HG03025 (cell line): ENCODE results near the gene MYH13.
"Not testable (repeated sequence)": the region's sequence is repeated elsewhere in the genome, so short reads cannot be mapped to it uniquely, and the experiment has no call there.

ENCODE experiments used
- ATAC-seq: cut with Tn5 transposase; IDR thresholded peaks from one replicate; pipeline ENCODE4 v1.9.1; 2021; ENCODE audit warnings: mild to moderate bottlenecking, moderate library complexity; ENCODE audit not compliant: unreplicated experiment, low FRiP score

MYH13 gene

DNA sequence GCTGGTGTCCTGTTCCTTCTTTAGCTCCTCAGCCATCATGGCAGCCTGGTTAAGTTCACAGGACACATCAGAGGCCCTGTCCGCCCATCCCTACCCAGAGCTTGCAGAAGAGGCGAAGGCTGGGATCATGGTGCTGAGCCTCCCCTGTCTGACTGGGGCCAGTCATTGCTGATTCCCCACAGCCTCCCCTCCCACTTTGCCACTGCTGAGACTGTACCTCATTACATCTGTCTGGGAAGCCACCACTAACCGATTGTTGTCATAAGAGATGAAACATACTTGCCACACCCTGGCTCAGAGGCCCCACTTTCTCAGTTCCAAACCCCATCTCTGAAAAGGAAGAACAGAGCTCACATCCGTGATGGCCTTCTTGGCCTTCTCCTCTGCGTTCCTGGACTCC is 66.2 kb downstream of the MYH13 start:
- no peak for ATAC-seq

DNA sequence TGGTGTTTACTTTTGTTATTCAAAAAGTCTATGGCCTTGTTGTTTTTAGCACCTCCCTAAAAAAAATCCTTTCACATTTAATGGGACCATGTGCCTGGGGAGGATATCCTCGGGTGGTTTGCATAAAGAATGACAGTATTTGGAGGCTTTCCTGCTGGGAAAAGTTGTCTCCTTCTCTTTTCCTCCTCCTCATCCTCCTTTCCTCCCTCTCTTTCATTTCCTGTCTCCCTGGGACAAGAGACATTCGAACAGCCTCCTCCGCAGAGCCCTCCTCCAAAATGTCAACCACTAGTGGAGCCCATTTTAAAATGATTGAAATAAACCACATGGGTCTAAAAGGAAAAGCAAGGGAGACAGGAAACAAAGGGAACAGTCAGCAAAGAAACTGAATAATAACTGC is 67.4 kb downstream of the MYH13 start:
- ATAC-seq = no peak

DNA sequence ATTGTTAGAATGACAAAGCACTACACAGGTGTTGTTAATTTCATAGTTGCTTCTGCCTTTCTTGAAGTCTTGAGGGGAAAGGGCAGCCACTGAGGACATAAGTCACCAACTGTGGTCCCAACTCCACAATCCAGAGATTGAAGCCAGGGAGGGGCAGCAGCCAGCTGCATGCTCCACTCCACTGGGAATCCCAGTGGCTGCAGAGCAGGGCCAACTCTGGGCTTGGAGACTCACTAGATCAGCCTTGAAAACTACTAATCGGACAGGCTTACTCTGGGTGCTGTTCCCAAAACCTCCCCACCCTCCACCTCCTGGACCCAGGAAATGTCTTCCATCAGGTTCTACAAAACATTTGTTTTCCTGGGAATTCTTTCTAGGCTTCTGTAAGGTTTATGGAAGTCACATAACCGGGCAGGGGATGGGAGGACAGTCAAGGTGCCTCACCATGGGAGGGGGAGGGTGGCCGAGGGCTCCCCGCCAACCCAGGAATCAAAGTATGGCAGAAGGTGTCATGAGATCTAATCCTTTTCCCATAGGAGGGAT is 68.0 kb downstream of the MYH13 start:
- no peak for ATAC-seq

DNA sequence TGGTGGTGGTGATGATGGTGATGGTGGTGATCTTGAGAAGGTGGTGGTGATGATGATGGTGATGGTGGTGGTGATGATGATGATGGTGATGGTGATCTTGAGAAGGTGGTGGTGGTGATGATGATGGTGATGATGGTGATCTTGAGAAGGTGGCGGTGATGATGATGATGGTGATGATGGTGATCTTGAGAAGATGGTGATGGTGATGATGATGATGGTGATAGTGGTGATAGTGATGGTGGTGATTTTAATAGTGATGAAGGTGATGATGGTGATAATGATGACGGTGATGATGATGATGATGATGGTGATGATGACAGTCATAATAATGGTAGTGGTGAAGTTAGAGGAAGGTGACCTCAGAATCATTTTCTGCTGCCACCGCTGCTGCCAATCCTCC is 75.1 kb downstream of the MYH13 start:
- no peak for ATAC-seq

DNA sequence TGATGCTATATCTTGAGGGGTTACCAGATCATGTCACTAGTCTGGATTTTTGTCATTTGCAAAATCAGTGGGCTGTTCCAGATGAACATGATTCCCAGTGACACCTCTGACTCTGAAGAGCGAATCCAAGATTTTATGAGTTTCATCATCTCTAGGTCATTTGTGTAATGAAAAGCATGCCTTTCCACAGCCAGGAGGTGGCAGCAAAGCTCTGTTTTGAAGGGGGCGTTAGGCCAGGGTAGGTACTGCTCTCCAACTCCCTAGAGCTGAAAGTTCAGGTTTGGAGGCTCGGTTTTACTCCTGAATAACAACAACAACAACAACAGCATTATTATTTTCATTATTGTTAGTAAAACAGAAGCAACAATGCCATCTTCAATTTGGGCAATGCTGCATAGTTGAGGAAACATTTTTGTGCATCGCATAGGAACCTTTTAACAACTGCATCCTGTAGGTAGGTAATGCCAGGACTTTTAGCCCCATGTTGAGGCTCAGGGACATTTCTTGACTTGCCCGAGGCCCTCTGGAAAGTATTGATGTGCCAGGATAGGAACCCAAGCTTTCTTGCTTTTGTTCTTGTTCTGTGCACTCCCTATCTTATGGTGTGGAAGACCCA is 77.0 kb downstream of the MYH13 start:
- no peak for ATAC-seq

DNA sequence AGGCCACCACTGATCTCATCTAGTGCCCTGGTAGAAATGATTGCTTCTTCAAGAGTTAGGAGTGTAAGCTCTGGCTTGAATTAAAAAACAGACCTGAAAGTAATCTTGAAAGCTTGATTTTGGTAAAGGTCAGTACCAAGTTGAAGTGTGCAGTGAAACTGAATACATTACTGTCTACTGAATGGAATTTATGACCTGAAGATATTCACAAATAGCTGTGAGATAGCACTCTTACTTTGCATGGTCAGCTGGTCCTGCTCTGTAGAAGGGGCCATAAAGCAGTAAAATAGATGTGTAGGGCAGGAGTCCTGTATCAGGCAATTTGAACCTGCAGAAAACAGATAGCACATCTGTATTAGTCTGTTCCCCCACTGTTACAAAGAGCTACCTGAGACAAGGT is 78.6 kb downstream of the MYH13 start:
- peak; percentile 50 for ATAC-seq

DNA sequence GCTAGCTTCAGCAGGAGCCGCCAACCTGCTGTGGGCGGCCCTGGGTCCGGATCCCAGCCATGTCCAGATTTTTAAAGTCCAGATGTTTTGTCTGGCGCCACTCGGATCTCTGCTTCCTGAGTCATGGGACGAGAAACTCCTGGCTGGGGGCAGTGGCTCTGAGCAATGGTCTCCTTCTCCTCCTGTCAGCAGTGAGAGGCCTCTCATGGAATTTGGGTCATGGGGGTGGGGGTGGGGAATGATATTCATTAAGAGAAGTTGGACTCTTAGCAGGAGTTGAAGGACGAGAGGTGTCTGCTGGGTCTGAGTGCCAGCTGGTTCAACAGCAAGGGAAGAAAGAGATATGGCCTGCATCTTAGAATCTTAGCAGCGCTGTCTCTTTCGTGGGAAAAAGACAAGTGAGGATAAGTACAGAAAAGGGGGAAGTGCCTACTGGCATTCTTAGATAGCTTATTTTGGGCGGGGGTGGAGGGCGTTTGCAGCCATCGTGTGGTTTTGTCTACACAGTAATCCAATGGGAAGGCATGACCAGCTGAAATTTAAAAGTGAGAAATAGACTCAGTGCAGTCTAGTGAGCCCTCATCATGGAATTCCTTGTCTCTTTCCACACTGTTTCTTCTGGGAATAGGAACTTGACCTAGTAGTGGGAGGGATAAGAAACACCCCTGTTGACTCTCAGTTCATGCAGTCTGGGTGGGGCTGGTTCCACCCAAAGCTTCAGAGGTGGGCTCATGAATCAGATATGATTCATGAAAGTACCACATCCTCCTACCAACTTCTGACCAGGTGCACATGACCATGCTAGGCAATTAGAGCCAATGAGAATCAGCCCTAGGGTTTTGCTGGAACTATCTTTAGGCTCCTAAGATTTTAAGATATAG is 80.5 kb downstream of the MYH13 start:
- ATAC-seq = peak; percentile 73

DNA sequence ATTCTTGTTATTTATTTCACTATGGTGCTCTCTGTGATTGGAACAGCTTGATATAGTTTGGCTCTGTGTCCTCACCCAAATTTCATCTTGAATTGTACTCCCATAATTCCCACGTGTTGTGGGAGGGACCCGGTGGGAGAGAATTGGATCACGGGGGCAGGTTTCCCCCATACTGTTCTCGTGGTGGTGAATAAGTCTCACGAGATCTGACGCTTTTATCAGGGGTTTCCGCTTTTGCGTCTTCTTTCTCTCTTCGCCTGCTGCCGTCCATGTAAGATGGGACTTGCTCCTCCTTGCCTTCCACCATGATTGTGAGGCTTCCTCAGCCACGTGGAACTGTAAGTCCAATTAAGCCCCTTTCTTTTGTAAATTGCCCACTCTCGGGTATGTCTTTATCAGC is 81.2 kb downstream of the MYH13 start:
- not testable (repeated sequence) for ATAC-seq

DNA sequence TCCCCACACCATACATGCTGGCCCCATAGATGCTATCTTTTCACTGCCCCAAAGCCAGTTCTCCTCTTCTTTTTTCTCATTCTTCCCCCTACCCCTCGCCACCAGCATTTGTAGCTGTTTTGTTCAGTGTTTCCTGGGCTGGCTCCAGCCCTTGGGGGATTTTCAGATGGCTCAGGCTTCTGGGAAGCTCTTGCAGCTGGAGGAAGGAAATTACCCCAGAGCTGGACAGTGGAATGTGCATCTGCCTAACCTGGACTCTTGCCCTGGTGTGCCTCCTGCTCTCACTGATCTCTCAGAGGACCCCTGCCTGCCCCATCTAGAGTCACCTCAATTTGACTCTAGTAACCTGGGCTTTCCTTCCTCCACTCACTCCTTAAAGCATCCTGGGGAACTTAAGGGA is 82.8 kb downstream of the MYH13 start:
- no peak for ATAC-seq

DNA sequence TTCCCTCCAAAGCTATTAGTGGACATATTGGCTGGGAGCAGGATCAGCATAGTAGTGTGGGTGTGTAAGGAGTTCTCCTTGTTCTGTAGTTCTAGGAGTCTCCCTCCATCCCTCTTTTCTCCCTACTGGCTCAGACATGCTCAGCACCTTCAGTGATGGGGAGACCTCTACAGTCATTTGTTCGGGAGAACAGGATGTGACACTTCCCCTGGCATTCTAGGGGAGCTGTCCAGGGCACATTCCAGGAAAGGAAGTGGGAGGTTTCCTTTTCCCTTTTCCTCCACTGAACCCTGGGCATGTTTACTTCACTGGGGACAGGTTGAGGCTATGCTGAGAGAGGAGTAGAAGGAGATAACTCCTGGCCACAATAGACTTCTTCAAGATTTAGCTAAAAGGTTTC is 86.5 kb downstream of the MYH13 start:
- ATAC-seq = no peak

DNA sequence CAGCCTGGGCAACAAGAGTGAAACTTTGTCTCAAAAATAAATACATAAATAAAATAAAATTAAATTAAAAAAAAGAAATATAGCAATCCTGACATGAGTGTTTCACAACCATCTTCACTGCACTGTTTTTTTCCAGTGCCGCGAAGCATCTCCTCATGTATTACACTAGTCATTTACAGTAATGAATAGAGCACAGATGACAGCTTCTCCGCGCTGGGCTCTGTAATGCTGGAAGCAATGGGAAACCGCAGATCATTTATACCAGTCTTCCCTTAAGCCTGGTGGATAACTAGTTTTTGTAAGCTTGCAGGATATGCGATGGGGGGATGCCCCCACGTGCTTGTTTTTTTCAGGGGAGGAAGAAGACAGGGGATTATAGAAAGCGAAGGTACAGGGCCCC is 86.9 kb downstream of the MYH13 start:
- ATAC-seq = no peak

DNA sequence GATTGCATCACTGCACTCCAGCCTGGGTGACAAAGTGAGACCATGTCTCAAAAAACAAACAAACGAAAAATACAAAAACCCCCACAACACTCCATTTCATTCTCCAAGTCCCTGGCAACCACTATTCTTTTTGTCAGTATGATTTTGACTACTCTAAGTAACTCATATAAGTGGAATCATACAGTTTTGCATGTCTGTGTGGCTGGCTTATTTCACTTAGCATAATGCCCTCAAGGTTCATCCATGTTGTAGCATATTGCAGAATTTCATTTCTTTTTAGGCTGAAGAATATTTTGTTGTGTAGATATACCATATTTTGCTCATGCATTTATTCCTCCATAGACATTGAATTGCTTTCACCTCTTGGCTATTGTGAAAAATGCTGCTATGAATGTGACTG is 92.7 kb downstream of the MYH13 start:
- no peak for ATAC-seq

DNA sequence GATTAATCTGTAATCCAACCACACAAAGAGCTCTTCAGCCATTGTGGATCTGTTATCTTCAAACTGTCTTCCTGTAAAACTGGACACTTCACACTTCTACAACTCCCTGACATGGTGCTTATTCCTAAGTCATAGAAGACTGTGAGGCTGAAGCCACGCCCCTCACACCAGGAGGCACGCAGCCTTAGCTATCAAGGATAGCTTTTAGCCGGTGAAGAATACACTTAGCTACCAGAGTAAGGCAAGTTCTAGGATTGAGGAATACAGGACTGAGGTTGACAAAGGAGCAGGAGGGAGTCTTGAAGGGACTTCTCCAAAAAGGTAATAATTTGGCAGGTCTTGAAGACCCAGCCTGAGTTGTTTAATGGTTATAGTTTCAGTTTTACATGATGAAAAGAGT is 94.6 kb downstream of the MYH13 start:
- ATAC-seq = no peak

DNA sequence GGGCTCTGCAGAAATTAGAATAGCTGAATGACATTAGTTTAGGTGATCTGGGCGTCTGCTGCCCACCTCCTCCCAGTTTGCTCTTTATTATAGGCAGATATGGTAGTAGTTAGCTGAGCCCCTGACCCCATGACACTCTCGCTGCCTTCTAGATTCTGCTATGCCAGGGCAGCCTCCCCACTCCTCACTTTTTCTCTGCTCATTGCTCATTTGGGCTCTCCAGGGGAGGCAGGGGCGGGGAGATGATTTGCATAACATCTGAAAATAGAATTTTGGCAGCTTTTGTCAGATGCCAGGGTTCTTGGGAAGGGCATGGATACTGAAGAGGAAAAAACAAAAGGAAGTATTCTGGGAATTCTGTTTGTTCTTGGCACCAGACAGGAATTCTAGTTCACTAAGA is 96.4 kb downstream of the MYH13 start:
- no peak for ATAC-seq

DNA sequence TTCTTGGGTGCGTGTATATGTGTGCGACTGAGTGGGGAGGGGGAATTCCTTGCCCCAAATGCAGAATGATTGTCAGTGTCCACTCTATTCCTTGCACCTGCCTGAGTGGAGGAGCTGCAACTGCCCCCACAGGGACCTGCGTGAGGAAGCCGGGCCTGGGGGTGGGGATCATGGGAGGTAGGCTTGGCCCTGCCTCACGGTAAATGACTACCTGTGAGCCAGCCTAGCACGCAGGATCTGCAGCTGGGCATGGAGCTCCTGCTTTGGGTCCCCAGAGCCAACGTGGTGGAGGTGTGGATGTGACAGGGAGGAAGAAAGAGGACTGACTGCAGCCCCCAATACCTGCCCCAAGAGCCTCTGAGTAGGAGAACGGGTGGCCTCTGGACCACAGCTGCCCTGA is 97.4 kb downstream of the MYH13 start:
- no peak for ATAC-seq

DNA sequence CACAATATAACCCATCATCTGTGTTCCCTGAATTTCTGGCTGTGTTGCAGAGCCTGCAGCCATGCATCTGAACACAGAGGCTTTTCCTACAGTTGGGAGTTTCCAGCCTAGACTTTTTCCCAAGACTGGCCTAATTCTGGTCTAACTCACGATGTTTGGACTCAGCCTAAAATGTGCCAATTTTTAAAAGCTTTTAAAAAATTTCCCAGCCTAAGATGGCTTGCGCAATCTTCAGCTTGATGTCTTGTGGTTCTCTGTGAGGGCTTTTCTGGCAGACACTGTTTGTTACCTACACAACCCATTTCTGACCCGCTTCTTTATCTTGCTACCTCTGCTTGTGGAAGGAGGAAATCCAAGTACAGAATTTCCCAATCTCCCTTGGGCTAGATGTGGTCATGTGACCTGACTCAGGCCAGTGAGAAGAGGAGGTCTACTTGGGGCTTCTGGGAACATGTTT is 101.7 kb downstream of the MYH13 start:
- ATAC-seq = no peak

DNA sequence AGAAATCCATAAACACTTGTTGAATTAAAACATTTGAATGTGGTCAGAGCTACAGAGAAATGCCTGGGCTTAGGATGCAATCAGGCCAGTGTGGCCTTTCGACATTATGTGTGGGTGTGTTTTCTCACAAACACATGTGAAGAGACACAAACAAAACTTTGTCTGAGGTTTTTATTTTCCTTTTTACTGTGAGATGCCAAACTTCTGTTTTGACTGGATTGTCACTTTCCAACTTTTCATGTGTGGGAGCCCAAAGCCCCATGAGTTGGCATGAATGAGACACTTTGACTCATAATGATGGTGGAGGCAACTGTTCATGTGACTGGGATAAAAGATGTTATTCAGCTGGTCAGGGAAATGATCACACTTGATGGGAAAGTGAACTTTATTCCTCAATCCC is 102.5 kb downstream of the MYH13 start:
- ATAC-seq = no peak

DNA sequence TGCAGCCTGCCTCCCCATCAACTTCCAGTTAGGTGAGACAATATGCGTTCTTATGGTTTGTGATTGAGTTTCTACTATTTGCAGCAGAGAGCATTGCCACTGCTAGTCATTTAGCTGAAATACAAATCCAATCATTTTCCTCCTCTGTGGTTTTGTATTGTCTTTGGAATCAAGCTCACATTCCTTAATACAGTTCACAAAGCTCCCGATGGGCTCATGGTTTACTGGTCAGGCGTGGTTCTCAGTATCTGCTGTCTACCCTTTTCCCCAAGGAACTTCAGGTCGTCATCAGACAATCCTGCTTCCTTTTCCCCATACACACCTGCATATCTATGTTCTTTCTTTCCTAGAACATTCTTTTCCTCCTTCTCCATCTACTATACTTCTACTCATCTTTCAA is 104.8 kb downstream of the MYH13 start:
- ATAC-seq = no peak

DNA sequence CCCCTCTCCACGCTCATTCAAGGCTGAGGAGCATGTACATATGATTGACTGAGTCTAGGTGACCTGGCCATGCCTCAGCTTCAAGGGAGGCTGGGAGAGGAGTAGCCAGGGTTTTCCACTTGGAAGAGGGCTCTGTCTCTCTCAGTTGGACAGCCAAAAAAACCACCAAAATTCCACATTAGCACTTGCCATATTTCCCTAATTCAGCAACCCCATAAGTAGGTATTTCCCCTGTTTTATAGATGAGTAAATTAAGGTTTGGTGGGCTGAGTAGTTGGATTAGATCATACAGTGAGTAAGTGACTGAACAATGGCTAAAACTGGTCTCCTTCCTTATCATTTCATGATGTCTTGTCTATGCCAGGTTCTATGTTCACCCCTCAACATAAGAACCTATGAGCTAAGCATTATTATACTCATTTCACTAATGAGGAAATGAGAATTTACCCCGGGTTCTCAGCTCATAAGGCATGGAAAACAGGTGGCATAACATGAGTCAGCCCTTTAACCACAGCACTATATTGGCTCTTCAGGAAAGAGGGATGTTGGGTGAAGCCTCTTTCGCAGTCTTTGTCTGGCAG is 106.4 kb downstream of the MYH13 start:
- no peak for ATAC-seq

DNA sequence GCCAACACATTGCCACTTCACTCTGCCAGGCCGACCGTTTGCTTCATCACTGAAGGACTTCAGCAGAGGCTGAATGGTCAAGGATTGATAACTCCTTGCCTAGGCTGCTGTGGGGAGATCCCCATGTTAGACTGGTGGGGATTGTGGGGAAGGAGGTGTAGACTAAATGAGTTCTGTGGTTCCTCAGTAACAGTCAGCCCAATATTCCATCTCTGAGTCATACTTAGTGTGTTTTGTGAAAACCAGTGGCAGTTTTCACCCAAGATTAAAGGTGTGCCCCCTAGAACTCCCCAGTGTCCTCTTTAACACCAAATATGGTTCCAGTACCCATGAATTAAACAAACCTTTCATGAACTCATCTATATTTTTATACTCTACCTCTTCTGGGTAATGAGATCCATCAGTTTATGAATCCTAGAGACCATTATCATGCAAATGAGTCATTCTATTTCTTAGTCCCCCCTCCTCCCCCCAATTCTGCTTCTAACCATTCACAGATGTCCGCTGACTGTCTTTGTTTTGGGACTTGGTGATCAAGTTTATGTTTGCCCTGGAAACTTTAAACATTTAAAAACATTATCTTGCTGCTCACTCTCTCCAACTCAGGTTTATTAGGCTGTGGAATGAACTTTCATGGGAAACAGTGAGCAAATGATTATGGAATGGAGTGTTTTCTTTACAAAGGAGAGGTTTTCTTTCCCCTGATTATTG is 107.6 kb downstream of the MYH13 start:
- ATAC-seq = no peak

DNA sequence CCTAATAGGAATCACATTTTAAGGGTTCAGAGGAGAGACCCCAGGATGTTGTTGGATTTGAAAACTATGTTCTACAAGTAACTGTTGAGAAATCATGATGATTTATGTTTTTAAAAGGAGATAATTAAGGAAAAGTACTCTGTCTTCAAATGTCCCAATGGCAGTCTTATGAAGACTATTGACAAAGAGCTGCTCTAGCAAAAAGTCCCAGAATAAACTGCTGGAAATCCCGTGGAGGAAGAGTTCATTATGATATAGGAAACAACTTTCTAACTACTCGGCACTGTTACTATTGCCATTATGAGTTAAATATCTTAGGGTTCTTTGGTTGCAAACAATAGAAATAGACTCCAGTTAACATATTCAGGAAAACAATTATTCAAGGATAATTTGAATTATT is 108.8 kb downstream of the MYH13 start:
- ATAC-seq = no peak
